GM21529 (cell line): ENCODE data around the gene IFIT5.
A peak's percentile ranks its signal among the peaks of the same experiment; 100 is the strongest.
"Not testable (repeated sequence)": the region's sequence is repeated elsewhere in the genome, so short reads cannot be mapped to it uniquely, and the experiment has no call there.

Experiments used
- ATAC-seq: cut with Tn5 transposase; IDR thresholded peaks from one replicate; pipeline ENCODE4 v1.9.1; 2021; ENCODE audit not compliant: unreplicated experiment

IFIT5 gene

DNA sequence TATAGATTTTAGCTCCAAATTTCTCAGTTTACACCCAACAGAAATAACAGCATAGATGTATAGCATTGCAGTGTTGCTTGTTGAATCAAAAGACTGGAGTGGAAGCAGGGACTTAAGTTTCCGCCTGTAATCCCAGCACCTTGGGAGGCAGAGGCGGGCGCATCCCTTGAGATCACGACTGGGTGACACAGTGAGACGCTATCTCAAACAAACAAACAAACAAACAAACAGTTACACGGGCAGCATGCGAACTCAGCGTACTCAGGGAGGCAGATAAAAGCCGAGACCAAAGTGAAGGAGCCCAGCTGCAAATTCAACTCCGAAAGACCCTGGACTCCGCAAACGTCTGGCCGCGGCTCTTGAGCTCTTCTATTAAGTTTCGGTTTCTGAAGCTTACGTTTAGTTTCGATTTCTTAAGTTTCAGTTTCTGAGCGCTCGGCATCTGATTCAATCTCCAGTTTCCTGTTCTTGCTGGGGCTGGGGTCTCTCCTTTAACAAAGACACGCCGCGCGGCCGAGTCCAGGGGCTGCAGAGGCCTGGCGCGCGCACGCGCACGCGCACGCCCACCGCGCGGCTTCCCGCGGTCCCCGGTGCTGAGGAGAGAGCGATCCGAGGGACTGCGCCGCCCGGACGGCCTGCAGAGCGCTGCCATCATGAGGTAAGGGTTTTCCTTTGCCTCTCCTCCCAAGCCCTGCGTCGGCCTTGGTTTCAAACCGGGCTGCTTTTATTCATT lies at the start of gene IFIT5:
Gene IFIT5, plus strand, starts transcription at position 423 of the 733 bp plus-strand sequence. Its CDS starts 231 bp downstream, at position 654.
- ATAC-seq: peak; percentile 77

DNA sequence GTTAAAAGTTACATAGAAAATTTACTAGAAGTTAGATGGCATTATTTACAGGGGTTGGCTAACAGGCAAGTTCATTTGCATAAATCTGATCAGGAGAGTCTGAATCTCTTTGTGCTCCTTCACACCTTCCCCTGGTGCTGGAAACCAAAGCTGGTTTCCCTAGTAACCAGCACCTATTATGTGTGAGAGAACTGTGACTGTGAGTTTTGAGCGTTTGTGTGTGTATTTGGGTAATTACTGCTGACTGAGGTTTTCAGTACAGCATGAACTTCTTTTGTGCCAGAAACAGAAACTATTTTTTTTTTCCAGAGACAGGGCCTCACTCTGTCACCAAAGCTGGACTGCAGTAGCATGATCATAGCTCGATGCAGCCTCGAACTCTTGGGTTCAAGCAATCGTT lies 46.8 kb upstream of the IFIT5 start:
- peak; percentile 65 for ATAC-seq

DNA sequence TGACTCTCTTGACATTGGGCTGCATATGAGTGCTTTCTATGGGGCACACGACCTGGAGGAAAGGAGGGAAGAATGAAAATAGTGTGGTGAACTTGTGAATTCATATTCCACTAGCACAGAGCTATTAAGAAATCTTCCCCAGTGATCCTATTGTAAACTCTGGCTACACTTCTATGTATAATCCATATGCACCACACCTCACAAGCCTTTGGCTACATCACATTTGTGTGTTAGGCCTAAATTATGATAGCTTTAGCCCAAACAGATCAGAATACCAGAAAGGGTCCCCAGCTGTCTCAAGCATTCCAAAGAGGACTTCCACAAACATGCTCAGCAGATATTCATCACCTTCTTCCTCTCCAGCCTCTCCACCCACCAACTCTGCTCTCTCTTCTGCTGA lies 46.2 kb upstream of the IFIT5 start:
- ATAC-seq: no peak

- no peak for ATAC-seq
Observed at GRCh38 chr10:89369156-89370105, 44.9 kb upstream of the IFIT5 start.

- no peak for ATAC-seq
Observed at GRCh38 chr10:89371079-89371478, 43.3 kb upstream of the IFIT5 start.

- no peak for ATAC-seq
Observed at GRCh38 chr10:89371987-89372386, 42.4 kb upstream of the IFIT5 start.

- ATAC-seq: no peak
Observed at GRCh38 chr10:89373916-89374711, 40.3 kb upstream of the IFIT5 start.

- no peak for ATAC-seq
Observed at GRCh38 chr10:89374713-89375141, 39.6 kb upstream of the IFIT5 start.

DNA sequence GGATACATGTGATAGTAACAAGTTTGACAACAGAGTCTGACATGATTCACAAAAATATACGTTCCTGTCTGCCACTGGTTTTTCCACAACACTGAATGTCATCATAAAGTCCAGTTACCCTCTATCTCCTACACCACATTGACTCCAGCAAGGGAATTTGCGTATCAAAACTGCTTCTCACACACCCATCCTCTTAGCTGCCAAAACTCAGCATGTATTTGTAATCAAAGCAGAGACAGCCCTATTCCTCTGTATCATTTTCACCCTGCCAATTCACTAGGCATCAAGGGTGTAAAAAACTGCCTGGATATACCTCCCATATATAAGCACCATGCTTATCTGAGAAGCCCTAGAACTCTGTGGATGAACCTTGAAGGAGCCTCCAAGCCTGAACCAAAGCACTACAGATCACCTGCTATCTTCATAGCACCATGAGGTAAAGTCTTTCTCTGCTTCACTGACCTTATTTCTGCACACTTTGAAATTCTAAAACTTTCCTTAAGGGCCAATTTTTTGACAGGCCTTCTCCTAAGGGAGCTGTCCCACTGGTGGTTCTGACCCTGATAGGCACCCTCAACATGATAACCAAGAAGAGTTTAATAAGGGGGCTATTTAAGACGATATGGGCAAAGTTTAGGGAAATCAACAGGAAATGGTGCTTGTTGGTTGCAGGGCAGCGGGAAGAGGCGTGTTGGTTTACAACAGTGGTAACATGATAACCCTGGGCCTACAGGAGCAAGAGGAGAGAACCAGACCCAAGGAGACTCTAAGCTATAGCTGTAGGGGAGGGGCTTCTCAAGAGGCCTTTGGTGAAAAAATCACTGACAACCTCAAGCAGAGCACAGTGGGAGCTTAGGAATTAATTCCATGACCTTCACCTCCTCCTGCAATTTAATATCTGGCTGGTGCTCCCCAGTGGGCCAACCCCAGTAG lies 36.4 kb upstream of the IFIT5 start, which contains the start of gene IFIT1B:
Gene IFIT1B, plus strand, starts transcription at position 352 of the 933 bp plus-strand sequence. Its CDS starts 80 bp downstream, at position 432.
- ATAC-seq: no peak

- no peak for ATAC-seq
Observed at GRCh38 chr10:89379103-89379502, 35.3 kb upstream of the IFIT5 start.

- ATAC-seq: no peak
Observed at GRCh38 chr10:89382757-89383156, 31.6 kb upstream of the IFIT5 start.

- no peak for ATAC-seq
Observed at GRCh38 chr10:89384474-89385340, 29.7 kb upstream of the IFIT5 start.

GRCh38 chr10:89388806-89389205 lies 25.6 kb upstream of the IFIT5 start:
- no peak for ATAC-seq

- ATAC-seq: no peak
Observed at GRCh38 chr10:89389254-89389653, 25.1 kb upstream of the IFIT5 start.

DNA sequence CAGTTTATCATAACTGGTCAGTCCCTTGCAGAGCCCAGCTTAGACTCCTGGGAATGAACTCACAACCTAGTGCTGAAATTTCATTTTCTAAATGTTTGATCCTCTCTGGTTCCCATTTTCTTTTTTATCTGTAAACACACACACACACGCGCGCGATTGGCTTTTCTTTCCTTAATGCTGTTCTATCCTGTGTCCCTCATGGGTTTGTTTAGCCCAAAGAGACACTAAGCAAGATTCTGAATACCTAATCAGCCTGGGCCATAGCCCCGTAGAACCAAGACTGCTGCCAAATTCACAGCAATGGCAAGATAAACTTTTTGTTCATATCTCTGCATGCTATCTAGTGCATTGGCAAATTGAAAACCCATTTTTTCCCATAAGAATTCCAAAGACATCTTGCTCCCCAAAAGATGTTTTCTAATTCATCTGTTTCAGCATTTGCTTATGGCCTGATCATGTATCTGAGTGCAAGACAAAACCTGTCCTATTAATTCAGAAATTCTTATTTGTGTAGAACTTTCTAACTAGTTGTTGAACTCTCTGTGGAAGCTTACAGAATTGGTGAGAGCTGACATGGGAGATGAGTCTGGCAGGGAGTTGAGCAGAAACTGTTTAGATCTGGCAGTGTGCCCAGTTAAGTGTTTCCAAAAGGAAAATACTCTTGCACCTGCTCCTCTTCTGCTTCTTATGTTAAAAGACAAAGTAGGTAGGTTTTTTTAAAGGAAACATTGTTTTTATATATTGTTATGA lies 23.7 kb upstream of the IFIT5 start:
- no peak for ATAC-seq

DNA sequence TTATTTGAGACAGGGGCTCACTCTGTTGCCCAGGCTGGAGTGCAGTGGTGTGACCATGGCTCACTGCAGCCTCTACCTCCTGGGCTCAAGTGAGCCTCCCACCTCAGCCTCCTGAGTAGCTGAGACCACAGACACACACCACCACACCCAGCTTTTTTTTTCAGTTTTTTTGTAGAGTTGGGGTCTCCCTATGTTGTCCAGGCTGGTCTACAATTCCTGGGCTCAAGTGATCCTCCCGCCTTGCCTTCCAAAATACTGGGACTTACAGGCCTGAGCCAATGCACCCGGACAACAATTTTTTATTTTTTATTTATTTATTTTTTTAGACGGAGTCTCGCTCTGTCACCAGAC lies 23.2 kb upstream of the IFIT5 start:
- not testable (repeated sequence) for ATAC-seq

DNA sequence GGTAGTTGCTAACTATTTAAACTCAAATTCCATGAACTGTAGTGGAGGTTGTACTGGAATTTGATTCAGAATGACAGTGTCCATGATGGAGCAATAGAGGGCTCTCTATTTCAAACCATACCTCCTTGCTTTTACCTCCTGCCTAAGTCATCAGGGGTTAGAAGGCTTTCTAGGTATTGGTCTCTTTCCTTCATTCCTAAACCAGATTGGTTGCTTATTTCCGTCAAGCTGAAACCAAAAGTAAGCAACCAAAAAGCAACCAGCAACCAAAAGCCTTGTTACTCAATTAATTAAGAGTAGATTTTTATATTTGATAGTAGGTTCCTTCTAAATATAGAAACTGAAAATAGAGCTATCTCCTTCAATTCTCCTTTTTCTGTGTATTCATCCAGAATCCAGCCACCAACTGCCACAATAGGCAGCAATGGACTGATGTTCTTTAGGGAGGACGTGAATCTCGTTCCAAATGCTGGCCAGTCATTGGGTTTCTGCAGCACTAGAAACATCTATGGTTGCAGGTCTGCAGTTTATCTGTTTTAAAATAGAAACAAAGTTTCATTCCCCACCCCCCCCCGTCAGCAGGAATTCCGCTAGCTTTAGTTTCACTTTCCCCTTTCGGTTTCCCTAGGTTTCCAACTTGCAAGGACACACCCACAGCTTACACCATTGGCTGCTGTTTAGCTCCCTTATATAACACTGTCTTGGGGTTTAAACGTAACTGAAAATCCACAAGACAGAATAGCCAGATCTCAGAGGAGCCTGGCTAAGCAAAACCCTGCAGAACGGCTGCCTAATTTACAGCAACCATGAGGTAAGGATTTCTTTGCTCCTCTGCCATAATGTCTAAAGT lies 22.2 kb upstream of the IFIT5 start, which contains the start of gene IFIT1:
Gene IFIT1, plus strand, starts transcription at position 717 of the 850 bp plus-strand sequence. Its CDS starts 90 bp downstream, at position 807.
- ATAC-seq: peak; percentile 79
